ENCODE data around the gene RAB10. TPM values are rescaled to one million over a fixed set of nuclear protein-coding genes. Genes with fewer than 3 reads are reported as not detected.

The RAB10 gene
- total and polyA plus RNA-seq, 2 of the 13 experiments (the other 11 are each of a cell fraction or from before 2014, with no cell fraction given), result 48.2 to 120 TPM

DNA sequence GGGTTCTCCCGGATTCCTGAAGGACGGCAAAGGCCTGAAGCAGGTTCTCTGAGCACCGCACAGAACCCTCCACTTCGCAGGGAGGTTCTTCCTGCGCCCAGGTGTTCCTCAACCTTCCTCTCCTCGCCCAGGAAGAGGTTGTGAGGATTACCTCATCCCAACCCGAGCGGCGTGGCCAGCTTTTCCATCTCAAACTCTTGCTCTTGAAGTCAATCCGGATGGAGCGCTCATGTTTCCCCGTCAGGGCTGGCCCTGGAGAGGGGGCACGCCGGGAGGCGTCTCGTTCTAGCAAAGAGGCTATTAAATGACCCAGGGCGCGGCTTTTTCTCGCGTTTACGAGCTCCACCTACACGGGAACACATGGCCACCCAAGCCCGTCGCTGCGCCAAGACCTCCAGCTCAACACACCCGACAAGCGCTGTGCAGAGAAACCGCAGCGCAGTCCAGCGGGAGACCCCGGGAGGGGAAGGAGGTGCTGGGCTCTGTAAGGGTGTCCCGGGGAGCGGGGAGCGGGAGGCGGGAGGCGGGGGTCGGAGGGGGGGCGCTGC is 540 bp upstream of the RAB10 start (continued):
- 0 out of 2 replicates have a peak, but pooled peaks have one; percentile 2 for TF ChIP-seq BHLHE40 (IDR thresholded peaks at IDR 0.05; ENCODE audit: low read length)
- peak; percentile 19; the same call in 1 of the 2 replicates for TF ChIP-seq PITX1 (CRISPR knock-in tag; IDR thresholded peaks at IDR 0.05)
- TF ChIP-seq KDM1A (CRISPR knock-in tag; IDR thresholded peaks at IDR 0.05), result no peak
- no peak for TF ChIP-seq HOXA5 (CRISPR knock-in tag; IDR thresholded peaks at IDR 0.05)
- no peak; the same call in 1 of the 2 replicates for TF ChIP-seq DNMT1 (CRISPR knock-in tag; IDR thresholded peaks at IDR 0.05)
- TF ChIP-seq ZNF33B (CRISPR knock-in tag; IDR thresholded peaks at IDR 0.05), result peak; percentile 91
- no peak for TF ChIP-seq ZNF598 (CRISPR knock-in tag; IDR thresholded peaks at IDR 0.05; ENCODE audit: borderline replicate concordance)
- TF ChIP-seq SAP130 (CRISPR knock-in tag; IDR thresholded peaks at IDR 0.05; ENCODE audit: low read depth), result peak; percentile 57; the same call in 1 of the 2 replicates
- no peak; the same call in 1 of the 2 replicates for TF ChIP-seq RXRA (CRISPR knock-in tag; IDR thresholded peaks at IDR 0.05)
- TF ChIP-seq ZNF770 (CRISPR knock-in tag; IDR thresholded peaks at IDR 0.05), result no peak
- TF ChIP-seq KAT2B (IDR thresholded peaks at IDR 0.05; ENCODE audit: borderline replicate concordance, low read depth, low read length), result no peak
- TF ChIP-seq, protein P1, sequence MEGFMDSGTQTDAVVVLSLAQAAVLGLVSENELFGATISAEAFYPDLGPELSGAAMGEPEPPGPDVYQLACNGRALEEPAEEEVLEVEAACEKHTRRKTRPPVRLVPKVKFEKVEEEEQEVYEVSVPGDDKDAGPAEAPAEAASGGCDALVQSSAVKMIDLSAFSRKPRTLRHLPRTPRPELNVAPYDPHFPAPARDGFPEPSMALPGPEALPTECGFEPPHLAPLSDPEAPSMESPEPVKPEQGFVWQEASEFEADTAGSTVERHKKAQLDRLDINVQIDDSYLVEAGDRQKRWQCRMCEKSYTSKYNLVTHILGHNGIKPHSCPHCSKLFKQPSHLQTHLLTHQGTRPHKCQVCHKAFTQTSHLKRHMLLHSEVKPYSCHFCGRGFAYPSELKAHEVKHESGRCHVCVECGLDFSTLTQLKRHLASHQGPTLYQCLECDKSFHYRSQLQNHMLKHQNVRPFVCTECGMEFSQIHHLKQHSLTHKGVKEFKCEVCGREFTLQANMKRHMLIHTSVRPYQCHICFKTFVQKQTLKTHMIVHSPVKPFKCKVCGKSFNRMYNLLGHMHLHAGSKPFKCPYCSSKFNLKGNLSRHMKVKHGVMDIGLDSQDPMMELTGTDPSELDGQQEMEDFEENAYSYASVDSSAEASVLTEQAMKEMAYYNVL (CRISPR knock-in tag; IDR thresholded peaks at IDR 0.05; ENCODE audit: borderline replicate concordance), result no peak
- TF ChIP-seq ZNF136 (CRISPR knock-in tag; IDR thresholded peaks at IDR 0.05; ENCODE audit: low read depth), result no peak
- TF ChIP-seq ZNF652 (CRISPR knock-in tag; IDR thresholded peaks at IDR 0.05; ENCODE audit: borderline replicate concordance, low read depth), result no peak
- TF ChIP-seq SALL1 (CRISPR knock-in tag; IDR thresholded peaks at IDR 0.05), result peak; percentile 53; the same call in 1 of the 2 replicates
- 0 out of 2 replicates have a peak, but pooled peaks have one; percentile 92 for TF ChIP-seq ZNF572 (CRISPR knock-in tag; IDR thresholded peaks at IDR 0.05)
- no peak for TF ChIP-seq ZNF20 (CRISPR knock-in tag; IDR thresholded peaks at IDR 0.05)
- 0 out of 2 replicates have a peak, but pooled peaks have one; percentile 44 for TF ChIP-seq CHD2 (IDR thresholded peaks at IDR 0.05; ENCODE audit: low read depth, low read length)
- TF ChIP-seq PHF8 (CRISPR knock-in tag; IDR thresholded peaks at IDR 0.05), result no peak; the same call in 1 of the 2 replicates
- no peak for TF ChIP-seq THAP9 (CRISPR knock-in tag; IDR thresholded peaks at IDR 0.05; ENCODE audit: borderline replicate concordance)
- TF ChIP-seq JUNB (CRISPR knock-in tag; IDR thresholded peaks at IDR 0.05; ENCODE audit: borderline replicate concordance), result no peak
- no peak for TF ChIP-seq NR3C1 (CRISPR knock-in tag; IDR thresholded peaks at IDR 0.05)
- peak; percentile 75; the same call in 1 of the 2 replicates for TF ChIP-seq ZNF430 (CRISPR knock-in tag; IDR thresholded peaks at IDR 0.05)
- TF ChIP-seq LBX2 (CRISPR knock-in tag; IDR thresholded peaks at IDR 0.05; ENCODE audit: borderline replicate concordance), result no peak

Measured in HepG2 (cell line).